Osteoblast (primary cell): Measurements from ENCODE around the gene OVCH1. TPM values are rescaled to one million over a fixed set of nuclear protein-coding genes. Genes with fewer than 3 reads are reported as not detected.

ENCODE experiments used
- DNase-seq: peaks from one replicate; pipeline ENCODE4 v3.0.0; 2011; ENCODE audit warnings: low spot score, mixed read lengths; ENCODE audit not compliant: insufficient read length; ENCODE audit errors: missing footprints
- H2AFZ ChIP-seq: 2 replicates; pipeline ENCODE4 v1.6.0; 2011; ENCODE audit warnings: mild to moderate bottlenecking, low read length
- H3K27ac ChIP-seq: 2 replicates; pipeline ENCODE4 v1.5.1; 2011; ENCODE audit warnings: mild to moderate bottlenecking, low read depth, low read length, moderate library complexity
- H3K27me3 ChIP-seq: 2 replicates; pipeline ENCODE4 v1.6.0; 2012; ENCODE audit warnings: mild to moderate bottlenecking, control low read depth, inconsistent platforms, low read length, moderate library complexity; ENCODE audit not compliant: insufficient read depth
- H3K36me3 ChIP-seq: 2 replicates; pipeline ENCODE4 v1.5.1; 2011; ENCODE audit warnings: mild to moderate bottlenecking, low read length, control low read depth, moderate library complexity; ENCODE audit not compliant: insufficient read depth
- H3K4me1 ChIP-seq: 2 replicates; pipeline ENCODE4 v1.5.1; 2011; ENCODE audit warnings: mild to moderate bottlenecking, low read length, control low read depth, moderate library complexity; ENCODE audit not compliant: insufficient read depth
- H3K4me2 ChIP-seq: 2 replicates; pipeline ENCODE4 v1.6.0; 2011; ENCODE audit warnings: mild to moderate bottlenecking, low read length; ENCODE audit not compliant: insufficient read depth
- H3K4me3 ChIP-seq: fragments of 200-600 bp; sonication (generic); 3 replicates; pipeline ENCODE4 v1.5.1; 2012; ENCODE audit warnings: mild to moderate bottlenecking, low read length, inconsistent platforms; ENCODE audit not compliant: insufficient read depth
- H3K79me2 ChIP-seq: 2 replicates; pipeline ENCODE4 v1.6.0; 2012; ENCODE audit warnings: mild to moderate bottlenecking, low read length, control low read depth, inconsistent platforms; ENCODE audit not compliant: insufficient read depth
- H3K9me3 ChIP-seq: 2 replicates; pipeline ENCODE4 v1.5.1; 2011; ENCODE audit warnings: low read depth, low read length, control low read depth
- H4K20me1 ChIP-seq: 2 replicates; pipeline ENCODE4 v1.6.0; 2012; ENCODE audit warnings: mild to moderate bottlenecking, low read length, control low read depth; ENCODE audit not compliant: insufficient read depth
- total RNA-seq: library from RNA; depleted of rRNA; stranded (reverse); fragments of >200 nt; gene quantifications from 2 replicates; pipeline ENCODE4 v1.2.3, GENCODE V29; 2012
- TF ChIP-seq, protein P1 (sequence below): IDR thresholded peaks from 2 replicates; pipeline ENCODE4 v1.5.1; 2011; ENCODE audit warnings: mild to moderate bottlenecking, low read depth, low read length, moderate library complexity; ENCODE audit errors: extremely low read depth

OVCH1 gene
- total RNA-seq, 1 donor = under 0.01 TPM

DNA sequence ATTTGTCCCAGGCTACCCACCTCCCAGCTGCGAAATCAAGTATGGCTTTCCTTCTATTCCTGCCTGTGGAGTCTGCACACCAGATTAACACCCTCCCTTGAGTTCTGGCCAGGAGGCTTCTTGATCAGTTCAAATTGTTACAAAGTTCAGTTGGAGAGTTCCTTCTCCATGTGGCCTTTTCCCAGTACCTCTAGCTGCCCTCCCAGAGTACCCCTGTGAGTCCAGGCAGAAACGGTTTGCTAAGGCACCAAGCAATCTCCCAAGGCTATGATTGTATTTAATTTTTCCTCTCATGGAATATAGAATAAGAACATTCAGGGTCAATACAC lies 66.8 kb downstream of the OVCH1 start:
- H3K4me2 ChIP-seq = no peak overlapping the region
- no peak for DNase-seq
- H2AFZ ChIP-seq = no peak overlapping the region
- no peak overlapping the region for H3K4me3 ChIP-seq
- no peak overlapping the region for H3K27ac ChIP-seq
- no peaks in the 10 kb centered on the region for H3K4me1 ChIP-seq
- TF ChIP-seq, protein P1, sequence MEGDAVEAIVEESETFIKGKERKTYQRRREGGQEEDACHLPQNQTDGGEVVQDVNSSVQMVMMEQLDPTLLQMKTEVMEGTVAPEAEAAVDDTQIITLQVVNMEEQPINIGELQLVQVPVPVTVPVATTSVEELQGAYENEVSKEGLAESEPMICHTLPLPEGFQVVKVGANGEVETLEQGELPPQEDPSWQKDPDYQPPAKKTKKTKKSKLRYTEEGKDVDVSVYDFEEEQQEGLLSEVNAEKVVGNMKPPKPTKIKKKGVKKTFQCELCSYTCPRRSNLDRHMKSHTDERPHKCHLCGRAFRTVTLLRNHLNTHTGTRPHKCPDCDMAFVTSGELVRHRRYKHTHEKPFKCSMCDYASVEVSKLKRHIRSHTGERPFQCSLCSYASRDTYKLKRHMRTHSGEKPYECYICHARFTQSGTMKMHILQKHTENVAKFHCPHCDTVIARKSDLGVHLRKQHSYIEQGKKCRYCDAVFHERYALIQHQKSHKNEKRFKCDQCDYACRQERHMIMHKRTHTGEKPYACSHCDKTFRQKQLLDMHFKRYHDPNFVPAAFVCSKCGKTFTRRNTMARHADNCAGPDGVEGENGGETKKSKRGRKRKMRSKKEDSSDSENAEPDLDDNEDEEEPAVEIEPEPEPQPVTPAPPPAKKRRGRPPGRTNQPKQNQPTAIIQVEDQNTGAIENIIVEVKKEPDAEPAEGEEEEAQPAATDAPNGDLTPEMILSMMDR = no peak
- H3K27me3 ChIP-seq = no peaks in the 10 kb centered on the region
- H3K9me3 ChIP-seq = no peaks in the 10 kb centered on the region
- no peaks in the 10 kb centered on the region for H3K36me3 ChIP-seq
- no peaks in the 10 kb centered on the region for H3K79me2 ChIP-seq
- no peaks in the 10 kb centered on the region for H4K20me1 ChIP-seq

DNA sequence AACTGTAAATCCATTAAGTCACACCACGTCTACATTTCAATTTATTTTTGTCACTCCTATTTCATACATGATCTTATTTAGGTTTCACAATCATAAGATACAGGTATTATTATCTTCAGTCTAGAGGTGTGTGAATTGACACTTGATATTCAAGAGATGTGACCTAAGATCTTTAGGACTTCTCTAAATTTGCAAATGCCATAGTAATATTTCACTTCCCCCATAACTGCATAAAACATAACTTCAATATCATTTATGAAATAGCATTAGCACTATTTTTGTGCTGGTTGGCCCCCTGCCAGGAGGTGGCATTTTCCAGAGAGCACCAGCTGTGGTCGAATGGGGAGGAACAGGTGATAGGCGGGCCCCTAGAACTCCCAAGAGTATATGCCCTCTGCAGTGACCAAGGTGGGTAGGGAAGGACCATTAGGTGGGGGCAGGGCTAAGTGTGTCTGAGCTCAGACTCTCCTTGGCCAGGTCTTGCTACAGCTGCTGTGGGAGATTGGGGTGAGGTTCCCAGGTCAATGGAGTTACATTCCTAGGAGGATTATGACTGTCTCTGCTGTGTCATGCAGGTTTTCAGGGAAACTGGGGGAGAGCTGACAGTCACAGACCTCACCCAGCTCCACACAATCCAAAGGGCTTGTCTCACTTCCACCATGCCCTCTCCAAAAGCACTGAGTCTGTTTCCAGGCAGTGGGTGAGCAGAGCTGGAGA lies 67.3 kb downstream of the OVCH1 start:
- no peak overlapping the region for H2AFZ ChIP-seq
- no peaks in the 10 kb centered on the region for H3K79me2 ChIP-seq
- no peaks in the 10 kb centered on the region for H3K27me3 ChIP-seq
- H3K9me3 ChIP-seq = no peaks in the 10 kb centered on the region
- H3K4me1 ChIP-seq = no peaks in the 10 kb centered on the region
- H3K27ac ChIP-seq = no peak overlapping the region
- H3K4me2 ChIP-seq = no peak overlapping the region
- DNase-seq = no peak
- H4K20me1 ChIP-seq = no peaks in the 10 kb centered on the region
- no peaks in the 10 kb centered on the region for H3K36me3 ChIP-seq
- TF ChIP-seq, protein P1 = no peak
- no peak overlapping the region for H3K4me3 ChIP-seq

DNA sequence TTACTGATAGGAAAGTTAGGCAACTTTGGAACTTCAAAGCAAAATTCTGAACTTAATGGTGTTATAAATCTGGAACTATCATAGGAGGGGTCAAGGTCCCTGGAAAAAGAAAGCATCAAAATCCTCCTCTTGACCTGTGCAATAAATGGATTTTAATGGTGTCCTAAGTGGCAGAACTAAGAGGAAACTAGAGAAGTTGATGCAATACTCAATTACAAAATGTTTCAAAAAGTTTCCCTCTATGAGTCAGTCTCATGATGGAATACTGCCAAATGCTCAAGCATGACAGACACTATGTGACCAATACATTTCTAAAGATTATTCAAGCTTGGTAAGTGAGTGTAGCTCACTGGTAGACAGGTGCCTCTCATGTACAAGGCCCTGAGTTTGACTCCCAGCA lies 68.9 kb downstream of the OVCH1 start:
- Histone ChIP-seq H3K36me3 (no peaks in the 10 kb centered on the region), H3K79me2 (no peaks in the 10 kb centered on the region), H3K4me2 (no peak overlapping the region), H4K20me1 (no peaks in the 10 kb centered on the region), H3K9me3 (no peaks in the 10 kb centered on the region), H3K27ac (no peak overlapping the region), H3K27me3 (no peaks in the 10 kb centered on the region), H2AFZ (no peak overlapping the region), H3K4me3 (no peak overlapping the region), H3K4me1 (no peaks in the 10 kb centered on the region)
- TF ChIP-seq, protein P1 = no peak
- DNase-seq = no peak

DNA sequence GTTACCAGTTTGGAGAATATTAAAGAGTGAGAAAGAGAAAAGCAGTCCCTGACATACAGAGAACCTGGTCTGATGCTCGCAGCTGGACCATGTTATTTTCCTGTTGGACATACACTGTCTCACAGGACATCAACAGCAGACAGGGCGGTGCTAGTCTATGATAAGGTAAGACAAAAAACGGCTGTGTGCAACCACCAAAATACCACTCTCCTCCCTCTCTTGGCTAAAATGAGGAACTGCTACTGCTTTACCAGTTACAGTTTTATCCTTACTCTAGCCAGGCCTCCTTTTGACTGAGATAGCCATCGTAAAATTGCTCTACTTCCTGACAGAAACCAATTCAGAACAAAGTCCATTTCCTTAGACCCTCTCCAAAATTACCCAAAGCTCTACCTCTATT lies 69.5 kb downstream of the OVCH1 start:
- H2AFZ ChIP-seq = no peak overlapping the region
- no peaks in the 10 kb centered on the region for H3K79me2 ChIP-seq
- H3K4me3 ChIP-seq = no peak overlapping the region
- H3K27me3 ChIP-seq = no peaks in the 10 kb centered on the region
- TF ChIP-seq, protein P1 = no peak
- no peak overlapping the region for H3K4me2 ChIP-seq
- H4K20me1 ChIP-seq = no peaks in the 10 kb centered on the region
- H3K9me3 ChIP-seq = no peaks in the 10 kb centered on the region
- no peaks in the 10 kb centered on the region for H3K36me3 ChIP-seq
- DNase-seq = no peak
- no peak overlapping the region for H3K27ac ChIP-seq
- no peaks in the 10 kb centered on the region for H3K4me1 ChIP-seq
